SK-N-SH (cell line): ENCODE results near the gene SENP8. TPM values are rescaled to one million over a fixed set of nuclear protein-coding genes. Genes with fewer than 3 reads are reported as not detected.

ENCODE experiments used
- CTCF ChIA-PET: fragments of 300-600, 350-600 bp; formaldehyde crosslinking; extraction: SDS; loops from one replicate; lab custom pipeline; 2021; lab: Yijun Ruan, JAX
- POLR2A ChIA-PET: fragments of 350-600 bp; sonication (Branson Sonifier 250); formaldehyde crosslinking; extraction: SDS; loops from one replicate; lab custom pipeline; 2020; ENCODE audit warnings: antibody characterized with exemption, inconsistent platforms; lab: Yijun Ruan, JAX
- DNase-seq: peaks from one replicate; pipeline ENCODE4 v3.0.0; 2012
- H2AFZ ChIP-seq: fragments of 200-600 bp; sonication (generic); 2 replicates; pipeline ENCODE4 v1.8.1; 2016; ENCODE audit warnings: antibody characterized with exemption, mild to moderate bottlenecking, low read depth
- H3F3A ChIP-seq: fragments of 200-600 bp; sonication (generic); replicated peaks from 2 replicates; pipeline ENCODE3; 2016; ENCODE audit warnings: antibody characterized with exemption, mild to moderate bottlenecking; ENCODE audit not compliant: insufficient read depth
- H3K27ac ChIP-seq, 2 experiments: fragments of 200-500 bp in 1 of 2; fragments of 200-600 bp in 1 of 2; sonication (Bioruptor generic) in 1 of 2; sonication (generic), shearing (Covaris generic) in 1 of 2; 2 replicates each; pipeline versions ENCODE4 v1.5.1 to v1.6.1; 2014 to 2016; ENCODE audit warnings: low read depth in 2 of 2, inconsistent platforms in 1 of 2, low read length in 1 of 2, mild to moderate bottlenecking in 1 of 2, mixed read lengths in 1 of 2
- H3K27me3 ChIP-seq: fragments of 200-600 bp; sonication (generic), shearing (Covaris generic); 2 replicates; pipeline ENCODE4 v1.6.1; 2016; ENCODE audit warnings: mixed run types; ENCODE audit not compliant: insufficient read depth
- H3K36me3 ChIP-seq, 2 experiments: fragments of 200-500 bp in 1 of 2; fragments of 200-600 bp in 1 of 2; sonication (Bioruptor generic) in 1 of 2; sonication (generic) in 1 of 2; replicated peaks in 1 of 2; 2 replicates each; pipeline versions ENCODE3 to v1.5.1; 2014 to 2016; ENCODE audit warnings: low read length in 1 of 2, mild to moderate bottlenecking in 1 of 2; ENCODE audit not compliant: insufficient read depth in 2 of 2, control insufficient read depth in 1 of 2
- H3K4me1 ChIP-seq, 2 experiments: fragments of 200-500 bp in 1 of 2; fragments of 200-600 bp in 1 of 2; sonication (Bioruptor generic) in 1 of 2; sonication (generic), shearing (Covaris generic) in 1 of 2; 2 replicates each; pipeline versions ENCODE4 v1.5.1 to v1.6.1; 2014 to 2016; ENCODE audit warnings: low read depth in 1 of 2, low read length in 1 of 2, mixed run types in 1 of 2; ENCODE audit not compliant: insufficient read depth in 2 of 2, control insufficient read depth in 1 of 2
- H3K4me2 ChIP-seq: fragments of 200-600 bp; sonication (generic), shearing (Covaris generic); 2 replicates; pipeline ENCODE4 v1.6.1; 2017; ENCODE audit warnings: mixed run types
- H3K4me3 ChIP-seq, 2 experiments: fragments of 200-500 bp in 1 of 2; fragments of 200-600 bp in 1 of 2; sonication (Bioruptor generic) in 1 of 2; sonication (generic), shearing (Covaris generic) in 1 of 2; 2 replicates each; pipeline versions ENCODE4 v1.5.1 to v1.8.1; 2014 to 2016; ENCODE audit warnings: low read depth in 2 of 2, inconsistent platforms in 1 of 2, low read length in 1 of 2, mild to moderate bottlenecking in 1 of 2, mixed read lengths in 1 of 2, moderate library complexity in 1 of 2
- H3K79me2 ChIP-seq: fragments of 200-600 bp; sonication (generic); 2 replicates; pipeline ENCODE4 v1.8.1; 2017; ENCODE audit warnings: mild to moderate bottlenecking; ENCODE audit not compliant: insufficient read depth
- H3K9ac ChIP-seq: fragments of 200-600 bp; sonication (generic); 2 replicates; pipeline ENCODE4 v1.6.1; 2017; ENCODE audit warnings: mixed run types
- H3K9me2 ChIP-seq: fragments of 200-600 bp; sonication (generic); 2 replicates; pipeline ENCODE4 v1.6.1; 2017; ENCODE audit warnings: mixed run types
- H3K9me3 ChIP-seq: fragments of 200-600 bp; sonication (generic); 2 replicates; pipeline ENCODE4 v1.6.1; 2017; ENCODE audit warnings: mixed run types, mild to moderate bottlenecking, moderate library complexity
- H4K20me1 ChIP-seq: fragments of 200-600 bp; sonication (generic); 2 replicates; pipeline ENCODE4 v1.6.1; 2017; ENCODE audit warnings: mild to moderate bottlenecking, mixed run types; ENCODE audit not compliant: insufficient read depth
- CTCF ChIP-seq: fragments of 200-600 bp; sonication (generic); IDR thresholded peaks from 2 replicates; pipeline ENCODE4 v1.6.1; 2017; ENCODE audit warnings: antibody characterized with exemption, mild to moderate bottlenecking, moderate library complexity
- ELF1 ChIP-seq: IDR thresholded peaks from 2 replicates; pipeline ENCODE4 v1.4.0; 2012
- EP300 ChIP-seq, 2 experiments: IDR thresholded peaks; 2 replicates each; pipeline versions ENCODE4 v1.4.0 to v1.6.1; 2012; ENCODE audit warnings: borderline replicate concordance in 1 of 2, low read depth in 1 of 2, low read length in 1 of 2
- EZH2phosphoT487 ChIP-seq: fragments of 200-600 bp; sonication (generic); IDR thresholded peaks from 2 replicates; pipeline ENCODE4 v1.6.1; 2017; ENCODE audit warnings: low read depth, mixed run types, mild to moderate bottlenecking, antibody characterized with exemption, moderate library complexity, borderline replicate concordance
- GATA2 ChIP-seq: sonication (generic); formaldehyde crosslinking; IDR thresholded peaks from 2 replicates; pipeline ENCODE4 v1.5.0; 2020; ENCODE audit warnings: mild to moderate bottlenecking, missing genetic modification reagents
- JUND ChIP-seq: IDR thresholded peaks from 2 replicates; pipeline ENCODE4 v1.4.0; 2012
- POLR2AphosphoS5 ChIP-seq: IDR thresholded peaks from 2 replicates; pipeline ENCODE4 v1.6.1; 2012; ENCODE audit warnings: low read depth, low read length
- RAD21 ChIP-seq: IDR thresholded peaks from 2 replicates; pipeline ENCODE4 v1.6.1; 2012; ENCODE audit warnings: mild to moderate bottlenecking, low read length
- RFX5 ChIP-seq: IDR thresholded peaks from 2 replicates; pipeline ENCODE4 v1.6.1; 2012; ENCODE audit warnings: mild to moderate bottlenecking, improper control_type of control experiment, low read length
- RXRA ChIP-seq: IDR thresholded peaks from 2 replicates; pipeline ENCODE4 v1.4.0; 2012; ENCODE audit warnings: low read depth, mild to moderate bottlenecking, borderline replicate concordance
- SIN3A ChIP-seq: IDR thresholded peaks from 2 replicates; pipeline ENCODE4 v1.6.1; 2012; ENCODE audit warnings: low read depth, mild to moderate bottlenecking, low read length, moderate library complexity, borderline replicate concordance
- TAF1 ChIP-seq: IDR thresholded peaks from 2 replicates; pipeline ENCODE4 v1.6.1; 2012; ENCODE audit warnings: low read depth, mild to moderate bottlenecking, low read length, moderate library complexity, borderline replicate concordance
- TEAD4 ChIP-seq: IDR thresholded peaks from 2 replicates; pipeline ENCODE4 v1.4.0; 2012; ENCODE audit warnings: mild to moderate bottlenecking, borderline replicate concordance; ENCODE audit not compliant: insufficient read depth
- USF1 ChIP-seq: IDR thresholded peaks from 2 replicates; pipeline ENCODE4 v1.4.0; 2012; ENCODE audit warnings: low read depth, borderline replicate concordance
- YY1 ChIP-seq: IDR thresholded peaks from 2 replicates; pipeline ENCODE4 v1.4.0; 2012; ENCODE audit warnings: low read depth, mild to moderate bottlenecking
- WGBS: methylation state at CpG from one replicate; pipeline ENCODE4 v1.1.6; 2017; ENCODE audit warnings: low lambda C conversion rate; 5-methylcytosine and 5-hydroxymethylcytosine counted together
- polyA plus RNA-seq, 3 experiments: library from polyadenylated mRNA; depleted of rRNA; stranded (reverse); fragments of >200 nt; gene quantifications; 2 replicates each; pipeline ENCODE4 v1.2.3, GENCODE V29; 2012

Gene SENP8
- polyA plus RNA-seq, 1 of the 3 experiments (the other 2 are of a cell fraction): 1.4 TPM

GRCh38 chr15:72106068-72106467 lies 12.1 kb upstream of the SENP8 start:
- no peak for DNase-seq
- 100% methylated on average over 2 of the region's 2 CpGs for WGBS
- Histone ChIP-seq H4K20me1 (peaks cover 58% of the 10 kb centered on the region), H3K4me1 (peaks cover 0 to 4% of the 10 kb centered on the region in 2 experiments; a peak in 1 of 4 replicates)
- CTCF ChIA-PET: no interaction called here
- no peak for TF ChIP-seq RAD21
- TF ChIP-seq EP300 (IDR thresholded peaks at IDR 0.05; ENCODE audit: borderline replicate concordance in 1 of 2, low read depth in 1 of 2, low read length in 1 of 2): no peak
- TF ChIP-seq YY1: no peak
- TF ChIP-seq TAF1: no peak
- no peak for TF ChIP-seq RFX5
- TF ChIP-seq TEAD4: no peak
- TF ChIP-seq JUND: no peak
- TF ChIP-seq POLR2AphosphoS5: no peak
- no peak for TF ChIP-seq CTCF
- TF ChIP-seq RXRA: no peak
- no peak for TF ChIP-seq SIN3A
- no peak for TF ChIP-seq USF1
- no peak for TF ChIP-seq EZH2phosphoT487
- TF ChIP-seq GATA2 (CRISPR knock-in tag): no peak
- TF ChIP-seq, all 33 proteins: peak for 0
- Histone ChIP-seq H3K9me3 (no peaks in the 10 kb centered on the region), H3K27me3 (no peaks in the 10 kb centered on the region), H3K27ac (no peak overlapping the region), H3K9me2 (no peaks in the 10 kb centered on the region), H3K9ac (no peak overlapping the region), H3K4me3 (no peak overlapping the region), H3K36me3 (no peaks in the 10 kb centered on the region), H2AFZ (no peak overlapping the region), H3K79me2 (peaks cover 68% of the 10 kb centered on the region), H3K4me2 (no peak overlapping the region), H3F3A (peaks cover 7% of the 10 kb centered on the region)
- POLR2A ChIA-PET: no interaction called here

GRCh38 chr15:72110355-72110754 lies 7.8 kb upstream of the SENP8 start:
- 82% methylated on average over 3 of the region's 3 CpGs for WGBS
- CTCF ChIA-PET: no interaction called here
- Histone ChIP-seq H2AFZ (no peak overlapping the region), H3K27ac (no peak overlapping the region), H3K4me2 (no peak overlapping the region), H3K4me1 (no peaks in the 10 kb centered on the region; a peak in 2 of 4 replicates), H3K27me3 (no peaks in the 10 kb centered on the region), H3F3A (peaks cover 7% of the 10 kb centered on the region), H3K9ac (no peak overlapping the region), H3K4me3 (no peak overlapping the region), H3K9me2 (no peaks in the 10 kb centered on the region), H4K20me1 (peaks cover 66% of the 10 kb centered on the region), H3K9me3 (no peaks in the 10 kb centered on the region), H3K79me2 (peaks cover 98% of the 10 kb centered on the region), H3K36me3 (no peaks in the 10 kb centered on the region)
- no peak for DNase-seq
- POLR2A ChIA-PET: no interaction called here
- TF ChIP-seq ELF1 (no peak), GATA2 (CRISPR knock-in tag) (no peak), POLR2AphosphoS5 (no peak)
